B cell (primary cell): ENCODE results near the gene SLC43A1.
"Not testable (repeated sequence)": the region's sequence is repeated elsewhere in the genome, so short reads cannot be mapped to it uniquely, and the experiment has no call there.

Experiments used
- EZH2 ChIP-seq: IDR thresholded peaks from 2 replicates; pipeline ENCODE4 v1.6.1; 2012; ENCODE audit warnings: borderline replicate concordance, low read depth, mild to moderate bottlenecking, moderate library complexity, low read length; ENCODE audit not compliant: insufficient read depth, poor library complexity, severe bottlenecking
- TF ChIP-seq, protein P1 (sequence below): fragments of 200-600 bp; IDR thresholded peaks from one replicate; pipeline ENCODE4 v1.8.0; 2022; ENCODE audit warnings: antibody characterized with exemption, mild to moderate bottlenecking

DNA sequence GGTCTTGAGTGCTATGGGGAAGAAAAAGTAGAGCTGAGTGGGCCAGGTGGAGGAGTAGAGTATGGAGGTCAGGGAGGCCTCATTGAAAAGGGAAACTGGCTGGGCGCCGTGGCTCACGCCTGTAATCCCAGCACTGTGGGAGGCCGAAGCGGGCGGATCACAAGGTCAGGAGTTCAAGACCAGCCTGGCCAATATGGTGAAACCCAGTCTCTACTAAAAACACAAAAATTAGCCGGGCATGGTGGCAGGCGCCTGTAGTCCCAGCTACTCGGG, 70.4 kb downstream of the SLC43A1 start:
- TF ChIP-seq EZH2: not testable (repeated sequence)
- TF ChIP-seq, protein P1, sequence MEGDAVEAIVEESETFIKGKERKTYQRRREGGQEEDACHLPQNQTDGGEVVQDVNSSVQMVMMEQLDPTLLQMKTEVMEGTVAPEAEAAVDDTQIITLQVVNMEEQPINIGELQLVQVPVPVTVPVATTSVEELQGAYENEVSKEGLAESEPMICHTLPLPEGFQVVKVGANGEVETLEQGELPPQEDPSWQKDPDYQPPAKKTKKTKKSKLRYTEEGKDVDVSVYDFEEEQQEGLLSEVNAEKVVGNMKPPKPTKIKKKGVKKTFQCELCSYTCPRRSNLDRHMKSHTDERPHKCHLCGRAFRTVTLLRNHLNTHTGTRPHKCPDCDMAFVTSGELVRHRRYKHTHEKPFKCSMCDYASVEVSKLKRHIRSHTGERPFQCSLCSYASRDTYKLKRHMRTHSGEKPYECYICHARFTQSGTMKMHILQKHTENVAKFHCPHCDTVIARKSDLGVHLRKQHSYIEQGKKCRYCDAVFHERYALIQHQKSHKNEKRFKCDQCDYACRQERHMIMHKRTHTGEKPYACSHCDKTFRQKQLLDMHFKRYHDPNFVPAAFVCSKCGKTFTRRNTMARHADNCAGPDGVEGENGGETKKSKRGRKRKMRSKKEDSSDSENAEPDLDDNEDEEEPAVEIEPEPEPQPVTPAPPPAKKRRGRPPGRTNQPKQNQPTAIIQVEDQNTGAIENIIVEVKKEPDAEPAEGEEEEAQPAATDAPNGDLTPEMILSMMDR: not testable (repeated sequence)
